Mesangial cell (primary cell): ENCODE measurements around the gene OR2T27. TPM values are rescaled to one million over a fixed set of nuclear protein-coding genes. Genes with fewer than 3 reads are reported as not detected.

Experiments
- total RNA-seq: library from RNA; depleted of rRNA; stranded (reverse); fragments of >200 nt; gene quantifications from 2 replicates; pipeline ENCODE4 v1.2.3, GENCODE V29; 2015

The OR2T27 gene, protein sequence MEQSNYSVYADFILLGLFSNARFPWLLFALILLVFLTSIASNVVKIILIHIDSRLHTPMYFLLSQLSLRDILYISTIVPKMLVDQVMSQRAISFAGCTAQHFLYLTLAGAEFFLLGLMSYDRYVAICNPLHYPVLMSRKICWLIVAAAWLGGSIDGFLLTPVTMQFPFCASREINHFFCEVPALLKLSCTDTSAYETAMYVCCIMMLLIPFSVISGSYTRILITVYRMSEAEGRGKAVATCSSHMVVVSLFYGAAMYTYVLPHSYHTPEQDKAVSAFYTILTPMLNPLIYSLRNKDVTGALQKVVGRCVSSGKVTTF
- total RNA-seq = not detected in 2 replicates

DNA sequence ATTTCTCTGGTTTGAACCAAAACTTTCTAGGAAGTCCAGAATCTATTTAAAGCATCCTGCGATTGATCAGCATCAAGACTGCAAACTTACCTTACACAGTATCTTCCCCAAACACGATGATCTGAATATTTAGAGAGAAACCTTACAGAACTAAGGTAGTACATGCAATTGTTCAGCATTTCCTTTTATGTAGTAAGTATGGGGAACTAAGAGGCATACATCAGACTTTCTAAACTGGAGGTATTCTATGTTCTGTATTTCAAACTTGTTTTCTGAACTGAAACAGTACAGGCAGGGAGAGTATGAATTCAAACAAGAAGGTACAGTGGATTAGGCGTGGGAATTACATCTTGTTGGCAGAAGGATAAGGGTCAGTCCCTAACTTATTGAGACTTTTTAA lies at the start of gene OR2T27:
OR2T27 (minus strand) TSS at position 175 of the 400 bp plus-strand sequence. CDS start 4,644 bp downstream, outside the sequence.

DNA sequence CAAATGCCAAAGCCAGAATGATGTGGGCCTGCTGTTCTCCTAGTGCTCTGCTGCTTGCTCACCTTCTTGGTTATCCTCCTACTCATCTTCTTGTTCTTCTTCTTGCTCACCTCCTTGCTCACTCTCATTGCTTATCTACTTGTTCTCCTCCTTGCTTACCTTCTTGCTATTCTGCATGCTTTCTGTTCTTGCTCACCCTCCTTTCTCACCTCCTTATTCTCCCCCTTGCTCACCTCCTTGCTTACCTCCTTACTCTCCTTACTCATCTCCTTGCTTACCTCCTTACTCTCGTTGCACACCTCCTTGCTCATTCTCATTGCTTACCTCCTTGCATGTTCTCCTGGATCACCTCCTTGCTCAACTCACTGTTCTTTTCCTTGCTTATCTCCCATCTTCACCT lies 47.4 kb upstream of the OR2T27 start, which contains the start of gene OR14I1:
OR14I1 (minus strand) TSS at position 53 of the 400 bp plus-strand sequence.

DNA sequence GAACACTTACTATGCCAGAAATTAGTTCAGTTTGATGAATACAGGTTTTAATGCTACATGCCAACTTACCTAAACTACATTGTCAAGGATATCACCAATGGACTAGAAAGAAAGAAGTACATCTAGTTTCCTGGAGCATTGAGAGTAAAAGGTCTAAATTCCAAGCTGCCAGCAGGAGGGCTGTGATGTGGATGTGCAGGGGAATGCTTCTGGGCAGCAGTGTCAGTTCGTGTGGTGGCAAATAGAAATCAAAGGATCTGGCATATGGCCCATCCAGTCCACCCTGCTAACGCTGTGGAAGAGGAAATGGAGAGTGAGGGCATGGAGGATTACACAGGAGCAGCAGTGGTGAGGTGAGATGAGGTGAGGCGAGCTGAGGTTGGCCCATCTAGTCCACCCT lies 10.2 kb downstream of the OR2T27 start, which contains the start of gene OR2T35:
OR2T35 (minus strand) TSS at position 101 of the 400 bp plus-strand sequence. CDS start 6,020 bp downstream, outside the sequence.

DNA sequence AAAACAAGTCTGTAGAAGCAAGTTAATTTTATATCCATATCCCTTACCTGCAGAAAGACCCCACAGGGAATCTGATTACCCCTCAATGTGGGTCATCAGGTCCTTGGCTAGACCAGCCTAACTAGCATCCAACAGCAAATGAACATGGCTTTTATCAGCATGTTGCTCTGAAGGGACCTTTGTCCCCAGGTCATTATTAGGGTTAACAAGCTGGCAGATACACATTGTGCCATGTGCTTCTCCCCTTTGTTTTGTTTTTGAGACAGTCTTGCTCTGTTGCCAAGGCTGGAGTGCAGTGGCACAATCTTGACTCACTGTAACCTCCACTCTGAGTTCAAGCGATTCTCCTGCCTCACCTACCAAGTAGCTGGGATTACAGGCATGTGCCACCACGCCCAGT lies 20.3 kb downstream of the OR2T27 start, which contains the start of gene OR2T11:
OR2T11 (minus strand) TSS at position 101 of the 400 bp plus-strand sequence. CDS start 7,963 bp downstream, outside the sequence.

Other genes starting within 250 kb of the OR2T27 start
- not detected in 2 replicates for gene OR2T2, start 209.9 kb downstream of the OR2T27 start, total RNA-seq
- not detected in 2 replicates for gene OR2T3, start 182.2 kb downstream of the OR2T27 start, total RNA-seq
- gene OR2T5, start 166.9 kb downstream of the OR2T27 start, total RNA-seq = not detected in 2 replicates
- gene OR2G6, start 147.5 kb downstream of the OR2T27 start, total RNA-seq = not detected in 2 replicates
- not detected in 2 replicates for gene OR2T29, start 92.8 kb downstream of the OR2T27 start, total RNA-seq
- not detected in 2 replicates for gene OR2T34, start 80.8 kb downstream of the OR2T27 start, total RNA-seq
- not detected in 2 replicates for gene OR2T10, start 57.8 kb downstream of the OR2T27 start, total RNA-seq
- not detected in 2 replicates for gene OR2T11, start 20.4 kb downstream of the OR2T27 start, total RNA-seq
- gene OR2T35, start 10.2 kb downstream of the OR2T27 start, total RNA-seq = not detected in 2 replicates
- not detected in 2 replicates for gene OR14I1, start 47.2 kb upstream of the OR2T27 start, total RNA-seq
- not detected in 2 replicates for gene LYPD8, start 100.2 kb upstream of the OR2T27 start, total RNA-seq
- 22.7 and 23.7 TPM in 2 replicates for gene SH3BP5L, start 170.4 kb upstream of the OR2T27 start, total RNA-seq
- gene ZNF672, start 182.7 kb upstream of the OR2T27 start, total RNA-seq = 20.0 and 29.8 TPM in 2 replicates
- 20.3 and 23.6 TPM in 2 replicates for gene ZNF692, start 203.6 kb upstream of the OR2T27 start, total RNA-seq